ENCODE data around the gene JPH4.
A peak's percentile ranks its signal among the peaks of the same experiment; 100 is the strongest.

JPH4 gene

GRCh38 chr14:23563473-23564180, 15.0 kb downstream of the JPH4 start:
- DNase-seq (ENCODE audit: low read depth in 2 of 2), result no peak

GRCh38 chr14:23562822-23563472, 15.6 kb downstream of the JPH4 start:
- DNase-seq (ENCODE audit: low read depth in 2 of 2), result peak; percentile 32 to 42

GRCh38 chr14:23561873-23562821, 16.4 kb downstream of the JPH4 start:
- no peak for DNase-seq (ENCODE audit: low read depth in 2 of 2)

- no peak for DNase-seq (ENCODE audit: low read depth in 2 of 2)
These were observed 17.3 kb downstream of the JPH4 start for GRCh38 chr14:23561259-23561658.

- no peak for DNase-seq (ENCODE audit: low read depth in 2 of 2)
These were observed 18.6 kb downstream of the JPH4 start for GRCh38 chr14:23559926-23560520.

GRCh38 chr14:23559010-23559925, 19.3 kb downstream of the JPH4 start:
- peak; percentile 58 to 73 for DNase-seq (ENCODE audit: low read depth in 2 of 2)

GRCh38 chr14:23558346-23559009, 20.1 kb downstream of the JPH4 start:
- DNase-seq (ENCODE audit: low read depth in 2 of 2), result no peak

GRCh38 chr14:23557946-23558345, 20.6 kb downstream of the JPH4 start:
- DNase-seq (ENCODE audit: low read depth in 2 of 2), result no peak

- no peak for DNase-seq (ENCODE audit: low read depth in 2 of 2)
These were observed 21.1 kb downstream of the JPH4 start for GRCh38 chr14:23557521-23557920.

GRCh38 chr14:23556700-23557440, 21.7 kb downstream of the JPH4 start:
- DNase-seq (ENCODE audit: low read depth in 2 of 2), result no peak

GRCh38 chr14:23555882-23556699, 22.5 kb downstream of the JPH4 start, which contains the start of gene THTPA:
TSS of gene THTPA (plus strand) at chr14:23556271. CDS start at chr14:23556758, 487 bp downstream.
- DNase-seq (ENCODE audit: low read depth in 2 of 2), result peak; percentile 87 to 93

GRCh38 chr14:23555533-23555881, 23.1 kb downstream of the JPH4 start:
- DNase-seq (ENCODE audit: low read depth in 2 of 2), result no peak

- DNase-seq (ENCODE audit: low read depth in 2 of 2), result peak; percentile 70 to 78
These were observed 27.1 kb downstream of the JPH4 start, which contains the start of gene ZFHX2 for GRCh38 chr14:23551266-23552028. TSS of gene ZFHX2 (minus strand) at chr14:23551765. CDS start at chr14:23535325, 16,440 bp downstream.

- DNase-seq (ENCODE audit: low read depth in 2 of 2), result no peak
These were observed 27.8 kb downstream of the JPH4 start for GRCh38 chr14:23550812-23551265.

- no peak for DNase-seq (ENCODE audit: low read depth in 2 of 2)
These were observed 28.3 kb downstream of the JPH4 start for GRCh38 chr14:23550131-23550811.

GRCh38 chr14:23548351-23549318, 30.0 kb downstream of the JPH4 start:
- DNase-seq (ENCODE audit: low read depth in 2 of 2), result no peak

Data from stimulated activated CD4-positive, alpha-beta T cell treated with anti-CD3 and anti-CD28 coated beads, Interleukin-4, amount 100 ng/mL, for 48 hours (primary cell).